ENCODE data around the gene CIAO2B. TPM values are rescaled to one million over a fixed set of nuclear protein-coding genes. Genes with fewer than 3 reads are reported as not detected.

CIAO2B gene
- total RNA-seq, 1 experiment from 2014 or later = 83.0 TPM

DNA sequence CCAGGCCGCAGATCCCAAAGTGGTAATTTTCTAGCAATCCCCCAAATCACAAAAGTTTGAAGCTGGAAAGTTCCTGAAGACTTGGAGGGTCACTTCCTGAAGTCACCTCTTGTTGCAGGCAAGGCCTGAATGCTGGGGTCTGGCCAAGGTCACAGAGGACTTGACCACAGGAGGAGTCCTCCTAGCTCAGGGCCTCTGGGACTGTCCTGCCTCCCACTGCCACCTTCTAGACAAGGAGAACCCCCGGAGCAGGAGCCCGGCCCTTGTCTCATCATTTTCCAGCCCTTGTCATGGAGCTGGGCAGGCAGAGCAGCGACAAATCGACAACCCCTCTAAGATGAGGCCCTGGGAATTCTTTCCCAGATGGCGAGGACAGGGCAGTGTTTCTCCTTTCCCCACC lies 15.8 kb downstream of the CIAO2B start:
- H2BK120ac ChIP-seq (ENCODE audit: low read depth, low read length, poor library complexity, severe bottlenecking) = no peak overlapping the region
- H3K27me3 Mint-ChIP-seq (ENCODE audit: low read depth) = peaks cover 50% of the 10 kb centered on the region
- no peak for TF ChIP-seq CTCF (conservative IDR thresholded peaks at IDR 0.05)

More for the DNA sequence above, 15.8 kb downstream of the CIAO2B start:
- Histone ChIP-seq H3K79me1 (ENCODE audit: insufficient read depth, low read depth, low read length, poor library complexity, severe bottlenecking) (no peaks in the 10 kb centered on the region), H3T11ph (ENCODE audit: low read length) (no peak overlapping the region), H3K18ac (ENCODE audit: insufficient read length, low read depth, low read length) (no peak overlapping the region), H3K4me2 (ENCODE audit: insufficient read depth, insufficient read length, low read length) (no peak overlapping the region), H2BK20ac (ENCODE audit: low read depth, low read length, poor library complexity, severe bottlenecking) (no peak overlapping the region), H2BK15ac (ENCODE audit: low read depth, low read length) (no peak overlapping the region), H3K9ac (ENCODE audit: extremely low read depth, insufficient read length, low read length) (no peak overlapping the region), H3K23ac (ENCODE audit: insufficient read length, low read depth, low read length) (no peak overlapping the region), H3K4me1 (ENCODE audit: insufficient read depth, low read length) (no peaks in the 10 kb centered on the region), H4K8ac (replicated peaks; ENCODE audit: insufficient read length, low read depth, low read length) (no peak overlapping the region), H3K14ac (ENCODE audit: insufficient read depth, low read length) (no peak overlapping the region), H2BK12ac (ENCODE audit: insufficient read length, low read depth, low read length) (no peak overlapping the region), H4K5ac (ENCODE audit: insufficient read length, low read depth, low read length) (no peak overlapping the region), H2AK5ac (ENCODE audit: insufficient read length, low read length) (no peak overlapping the region), H3K4ac (ENCODE audit: low read depth, low read length) (no peak overlapping the region), H3K79me2 (ENCODE audit: insufficient read depth, low read length) (no peaks in the 10 kb centered on the region), H4K91ac (ENCODE audit: insufficient read length, low read depth, low read length) (no peak overlapping the region), H2BK5ac (ENCODE audit: insufficient read length, low read length) (no peak overlapping the region), H3K56ac (ENCODE audit: insufficient read length, low read depth, low read length) (no peak overlapping the region), H3K9me3 (ENCODE audit: control insufficient read depth, low read depth, low read length) (no peaks in the 10 kb centered on the region), H3K27me3 (ENCODE audit: insufficient read depth, low read length) (no peaks in the 10 kb centered on the region; the same call in 1 of the 2 replicates), H2AFZ (ENCODE audit: low read length) (no peak overlapping the region), H3K23me2 (ENCODE audit: insufficient read length, low read depth, low read length, poor library complexity, severe bottlenecking) (no peaks in the 10 kb centered on the region), H4K20me1 (ENCODE audit: control insufficient read depth, insufficient read depth, insufficient read length) (no peaks in the 10 kb centered on the region), H3K27ac (ENCODE audit: insufficient read length, low read depth, low read length) (no peak overlapping the region)
- Mint-ChIP-seq H3K9me3 (no peaks in the 10 kb centered on the region), H3K4me3 (no peak overlapping the region), H3K4me1 (no peaks in the 10 kb centered on the region), H3K27ac (no peak overlapping the region), H3K36me3 (ENCODE audit: insufficient read depth in 1 of 3, low read depth in 3 of 3) (no peaks in the 10 kb centered on the region; a peak in 1 of 7 replicates)
- DNase-seq = no peak
- WGBS (ENCODE audit: extremely low coverage, insufficient read length, low lambda C conversion rate) = no CpG with 5 or more reads among the region's 6 CpGs
